Measurements from ENCODE around the gene SLC25A47. TPM values are rescaled to one million over a fixed set of nuclear protein-coding genes. Genes with fewer than 3 reads are reported as not detected.
A peak's percentile ranks its signal among the peaks of the same experiment; 100 is the strongest.
"Not testable (repeated sequence)": the region's sequence is repeated elsewhere in the genome, so short reads cannot be mapped to it uniquely, and the experiment has no call there.

Gene SLC25A47
- total and polyA plus RNA-seq, 2 experiments from 2014 or later, result 0.09 TPM; not detected in 1

DNA sequence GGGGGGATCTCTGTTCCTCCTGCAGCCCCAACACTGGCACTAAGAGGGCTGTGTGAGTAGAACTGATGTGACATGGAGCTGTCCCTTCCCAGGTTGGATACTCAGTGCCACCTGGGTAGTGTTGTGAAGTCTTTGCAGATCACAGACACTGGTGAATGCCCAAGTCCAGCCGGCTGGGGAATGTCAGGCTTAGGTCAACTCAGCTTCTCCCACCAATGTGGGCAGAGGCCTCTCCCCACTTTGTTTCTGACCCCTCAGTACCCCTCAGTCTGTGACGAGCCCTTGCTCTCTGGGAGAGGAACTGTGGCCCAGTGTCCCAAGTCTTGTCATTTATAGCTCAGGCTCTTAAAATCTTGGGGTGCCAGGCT, 28.2 kb upstream of the SLC25A47 start:
- no peak for DNase-seq (ENCODE audit: low read depth in 1 of 2, low spot score in 1 of 2)
- TF ChIP-seq, protein P1, sequence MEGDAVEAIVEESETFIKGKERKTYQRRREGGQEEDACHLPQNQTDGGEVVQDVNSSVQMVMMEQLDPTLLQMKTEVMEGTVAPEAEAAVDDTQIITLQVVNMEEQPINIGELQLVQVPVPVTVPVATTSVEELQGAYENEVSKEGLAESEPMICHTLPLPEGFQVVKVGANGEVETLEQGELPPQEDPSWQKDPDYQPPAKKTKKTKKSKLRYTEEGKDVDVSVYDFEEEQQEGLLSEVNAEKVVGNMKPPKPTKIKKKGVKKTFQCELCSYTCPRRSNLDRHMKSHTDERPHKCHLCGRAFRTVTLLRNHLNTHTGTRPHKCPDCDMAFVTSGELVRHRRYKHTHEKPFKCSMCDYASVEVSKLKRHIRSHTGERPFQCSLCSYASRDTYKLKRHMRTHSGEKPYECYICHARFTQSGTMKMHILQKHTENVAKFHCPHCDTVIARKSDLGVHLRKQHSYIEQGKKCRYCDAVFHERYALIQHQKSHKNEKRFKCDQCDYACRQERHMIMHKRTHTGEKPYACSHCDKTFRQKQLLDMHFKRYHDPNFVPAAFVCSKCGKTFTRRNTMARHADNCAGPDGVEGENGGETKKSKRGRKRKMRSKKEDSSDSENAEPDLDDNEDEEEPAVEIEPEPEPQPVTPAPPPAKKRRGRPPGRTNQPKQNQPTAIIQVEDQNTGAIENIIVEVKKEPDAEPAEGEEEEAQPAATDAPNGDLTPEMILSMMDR (IDR thresholded peaks at IDR 0.05; ENCODE audit: low read depth, low read length), result no peak
- Histone ChIP-seq H3K4me3 (no peak overlapping the region), H3K36me3 (no peaks in the 10 kb centered on the region), H3K27ac (no peak overlapping the region), H3K27me3 (no peaks in the 10 kb centered on the region), H3K9me3 (ENCODE audit: low read depth) (no peaks in the 10 kb centered on the region), H3K4me1 (ENCODE audit: low read depth) (peaks cover 5% of the 10 kb centered on the region)

DNA sequence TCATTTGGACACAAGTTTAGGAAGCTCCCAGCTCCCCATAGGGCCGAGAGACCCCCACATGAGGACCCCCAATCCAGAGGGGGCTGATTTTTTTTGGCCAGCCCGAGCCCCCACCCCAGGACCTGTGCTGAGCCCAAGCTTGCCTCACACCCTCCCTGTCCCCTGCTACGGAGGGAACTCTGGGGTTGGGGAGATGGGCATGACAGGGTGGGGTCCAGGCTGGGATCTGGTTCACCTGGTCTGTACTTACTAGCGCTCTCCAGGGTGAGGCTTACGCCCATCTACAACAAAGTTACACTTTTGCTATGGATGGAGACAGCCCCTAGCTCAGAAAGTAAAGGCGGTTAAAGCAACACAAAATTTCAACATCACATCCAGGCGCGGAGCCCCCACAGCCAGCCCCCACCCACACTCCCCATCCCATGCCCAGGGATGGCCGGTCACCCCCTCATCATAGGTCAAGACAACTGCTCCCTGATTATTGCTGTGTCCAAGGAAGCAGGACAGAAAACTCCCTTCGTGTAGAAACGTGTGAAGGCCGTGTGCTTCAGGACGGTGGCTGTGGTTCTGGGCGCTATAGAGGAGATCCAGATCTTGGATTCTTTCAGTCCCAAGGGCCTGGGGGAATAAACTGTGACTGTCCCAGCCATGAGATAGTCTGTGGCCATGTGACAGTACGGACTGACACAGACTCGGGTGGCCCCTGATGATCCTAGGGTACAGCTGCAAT, 27.6 kb upstream of the SLC25A47 start:
- Histone ChIP-seq H3K4me3 (no peak overlapping the region), H3K9me3 (ENCODE audit: low read depth) (no peaks in the 10 kb centered on the region), H3K27me3 (no peaks in the 10 kb centered on the region), H3K4me1 (ENCODE audit: low read depth) (no peaks in the 10 kb centered on the region), H3K36me3 (no peaks in the 10 kb centered on the region), H3K27ac (no peak overlapping the region)
- TF ChIP-seq, protein P1 (IDR thresholded peaks at IDR 0.05; ENCODE audit: low read depth, low read length), result no peak
- no peak for DNase-seq (ENCODE audit: low read depth in 1 of 2, low spot score in 1 of 2)

DNA sequence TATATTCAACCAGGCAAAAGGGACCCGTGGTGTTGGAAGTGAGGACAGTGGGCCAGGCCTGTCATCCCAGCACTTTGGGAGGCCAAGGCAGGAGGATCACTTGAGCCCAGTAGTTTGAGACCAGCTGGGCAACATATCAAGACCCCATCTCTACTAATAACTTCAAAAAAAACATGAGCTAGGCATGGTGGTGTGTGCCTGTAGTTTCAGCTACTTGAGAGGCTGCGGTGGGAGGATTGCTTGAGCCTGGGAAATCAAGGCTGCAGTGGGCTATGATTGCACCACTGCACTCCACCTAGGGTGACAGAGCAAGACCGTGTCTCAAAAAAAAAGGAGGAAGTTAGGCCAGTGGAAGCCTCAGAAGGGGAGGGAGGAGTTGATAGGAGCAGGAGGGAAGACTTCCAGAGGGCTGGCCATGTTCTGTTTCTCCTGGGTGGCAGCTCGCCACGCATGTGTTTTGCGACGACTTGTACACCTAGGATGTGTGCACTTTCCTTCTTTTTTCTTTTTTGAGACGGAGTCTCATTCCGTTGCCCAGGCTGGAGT, 27.0 kb upstream of the SLC25A47 start:
- Histone ChIP-seq H3K27ac (no peak overlapping the region), H3K36me3 (no peaks in the 10 kb centered on the region)

DNA sequence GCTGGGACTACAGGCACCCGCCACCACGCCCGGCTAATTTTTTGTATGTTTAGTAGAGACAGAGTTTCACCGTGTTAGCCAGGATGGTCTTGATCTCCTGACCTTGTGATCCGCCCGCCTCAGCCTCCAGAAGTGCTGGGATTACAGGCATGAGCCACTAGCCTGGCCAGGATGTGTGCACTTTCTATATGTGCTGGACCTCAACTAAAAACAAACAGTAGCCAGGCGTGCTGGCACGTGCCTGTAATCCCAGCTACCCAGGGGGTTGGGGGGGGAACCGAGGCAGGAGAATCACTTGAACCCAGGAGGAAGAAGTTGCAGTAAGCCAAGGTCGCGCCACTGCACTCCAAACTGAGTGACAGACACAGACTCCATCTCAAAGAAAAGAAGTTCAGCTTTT, 26.4 kb upstream of the SLC25A47 start:
- H3K4me1 ChIP-seq (ENCODE audit: low read depth); H3K9me3 ChIP-seq (ENCODE audit: low read depth); H3K36me3 ChIP-seq; DNase-seq (ENCODE audit: low read depth in 1 of 2, low spot score in 1 of 2); H3K27ac ChIP-seq; H3K4me3 ChIP-seq; H3K27me3 ChIP-seq: not testable (repeated sequence)

More for the DNA sequence above, 27.0 kb upstream of the SLC25A47 start:
- TF ChIP-seq, protein P1 (IDR thresholded peaks at IDR 0.05; ENCODE audit: low read depth, low read length), result no peak
- Histone ChIP-seq H3K4me1 (ENCODE audit: low read depth) (no peaks in the 10 kb centered on the region), H3K4me3 (no peak overlapping the region), H3K9me3 (ENCODE audit: low read depth) (no peaks in the 10 kb centered on the region), H3K27me3 (no peaks in the 10 kb centered on the region)
- no peak for DNase-seq (ENCODE audit: low read depth in 1 of 2, low spot score in 1 of 2)

DNA sequence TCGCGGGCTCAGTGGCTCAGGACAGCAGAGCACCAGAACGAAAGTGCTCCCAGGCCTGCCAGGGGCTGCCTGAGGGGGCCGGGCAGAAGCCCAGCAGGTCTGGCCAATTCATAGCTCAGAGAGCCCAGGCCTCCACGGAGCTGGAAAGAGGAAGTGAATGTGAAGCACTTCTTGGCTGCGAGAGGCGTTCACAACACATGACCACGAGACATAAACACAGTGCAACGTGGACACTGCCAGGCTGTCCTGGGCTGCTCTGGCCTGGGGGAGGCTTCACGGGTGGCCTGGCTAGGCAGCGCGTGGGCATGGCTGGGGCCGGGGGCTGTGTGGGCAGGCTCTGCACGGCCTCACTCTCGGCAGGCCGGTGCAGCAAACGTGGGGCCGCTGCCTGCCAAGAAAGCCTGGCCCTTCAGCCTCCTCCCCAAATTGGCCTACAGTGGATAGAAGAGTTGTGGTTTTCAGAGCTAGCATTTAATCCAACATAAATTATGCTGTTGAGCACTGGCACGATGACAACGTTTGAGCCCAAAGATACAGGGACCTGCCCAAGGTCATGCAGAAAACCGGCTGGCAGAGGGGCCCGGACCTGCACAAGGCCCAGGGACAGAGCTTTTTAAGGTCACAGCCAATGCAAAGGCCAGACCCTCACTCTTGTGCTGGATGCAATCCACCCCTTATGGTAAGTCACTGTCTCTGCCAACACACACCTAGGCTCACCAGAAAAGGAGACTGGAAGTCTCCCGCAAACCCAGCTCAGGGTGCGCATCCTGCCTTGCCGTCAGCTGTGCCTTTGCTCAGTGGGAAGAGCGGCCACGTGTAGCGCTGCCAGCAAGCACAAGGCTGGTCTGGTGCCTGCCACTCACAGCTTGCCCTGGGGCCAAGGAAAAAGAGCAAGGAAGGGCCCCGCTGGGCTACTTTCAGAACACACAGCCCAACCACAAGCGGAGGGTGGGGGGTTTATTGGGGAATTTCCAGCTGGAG, 25.5 kb upstream of the SLC25A47 start:
- H3K4me3 ChIP-seq, result no peak overlapping the region
- TF ChIP-seq, protein P1 (IDR thresholded peaks at IDR 0.05; ENCODE audit: low read depth, low read length), result no peak
- no peaks in the 10 kb centered on the region for H3K36me3 ChIP-seq
- no peaks in the 10 kb centered on the region for H3K4me1 ChIP-seq (ENCODE audit: low read depth)
- H3K27me3 ChIP-seq, result no peaks in the 10 kb centered on the region
- H3K27ac ChIP-seq, result no peak overlapping the region
- no peaks in the 10 kb centered on the region for H3K9me3 ChIP-seq (ENCODE audit: low read depth)
- DNase-seq (ENCODE audit: low read depth in 1 of 2, low spot score in 1 of 2), result peak in 1 of 2 donors; percentile 84
